Measurements from ENCODE around the gene FAM20C.

FAM20C gene

GRCh38 chr7:245574-246295 is 53.4 kb downstream of the FAM20C start:
- DNase-seq (ENCODE audit: low spot score) = no peak

GRCh38 chr7:246451-246850 is 54.1 kb downstream of the FAM20C start:
- DNase-seq (ENCODE audit: low spot score) = no peak

- DNase-seq (ENCODE audit: low spot score) = no peak
These were observed 54.8 kb downstream of the FAM20C start for GRCh38 chr7:247181-247580.

- no peak for DNase-seq (ENCODE audit: low spot score)
These were observed 55.3 kb downstream of the FAM20C start for GRCh38 chr7:247636-248035.

GRCh38 chr7:248732-249435 is 56.5 kb downstream of the FAM20C start:
- no peak for DNase-seq (ENCODE audit: low spot score)

- DNase-seq (ENCODE audit: low spot score) = no peak
These were observed 57.6 kb downstream of the FAM20C start for GRCh38 chr7:249989-250388.

GRCh38 chr7:250523-250922 is 58.2 kb downstream of the FAM20C start:
- no peak for DNase-seq (ENCODE audit: low spot score)

- no peak for DNase-seq (ENCODE audit: low spot score)
These were observed 58.6 kb downstream of the FAM20C start for GRCh38 chr7:251005-251404.

GRCh38 chr7:251446-252175 is 59.2 kb downstream of the FAM20C start:
- DNase-seq (ENCODE audit: low spot score) = no peak

- no peak for DNase-seq (ENCODE audit: low spot score)
These were observed 60.0 kb downstream of the FAM20C start for GRCh38 chr7:252216-252965.

- DNase-seq (ENCODE audit: low spot score) = no peak
These were observed 60.6 kb downstream of the FAM20C start for GRCh38 chr7:252981-253380.

- DNase-seq (ENCODE audit: low spot score) = no peak
These were observed 61.4 kb downstream of the FAM20C start for GRCh38 chr7:253581-254336.

GRCh38 chr7:254337-255037 is 62.1 kb downstream of the FAM20C start:
- DNase-seq (ENCODE audit: low spot score) = no peak

GRCh38 chr7:255038-255435 is 62.7 kb downstream of the FAM20C start:
- no peak for DNase-seq (ENCODE audit: low spot score)

GRCh38 chr7:255721-256361 is 63.5 kb downstream of the FAM20C start:
- no peak for DNase-seq (ENCODE audit: low spot score)

- DNase-seq (ENCODE audit: low spot score) = no peak
These were observed 64.1 kb downstream of the FAM20C start for GRCh38 chr7:256461-256940.

- no peak for DNase-seq (ENCODE audit: low spot score)
These were observed 64.7 kb downstream of the FAM20C start for GRCh38 chr7:256981-257646.

GRCh38 chr7:257647-257992 is 65.2 kb downstream of the FAM20C start:
- no peak for DNase-seq (ENCODE audit: low spot score)

GRCh38 chr7:258476-259190 is 66.3 kb downstream of the FAM20C start:
- DNase-seq (ENCODE audit: low spot score) = no peak
